Esophagus squamous epithelium (tissue), 5 donors: ENCODE results near the gene LGMN. TPM values are rescaled to one million over a fixed set of nuclear protein-coding genes. Genes with fewer than 3 reads are reported as not detected.

Experiments used
- DNase-seq: peaks from one replicate; lab custom pipeline; 2025; lab: John Stamatoyannopoulos, UW
- H3K27ac ChIP-seq, 4 donors: fragments of 200-600 bp; sonication (generic); one replicate each; pipeline ENCODE4 v1.5.1; 2016 to 2019; ENCODE audit warnings: mild to moderate bottlenecking in 1 of 4
- H3K27me3 ChIP-seq, 4 donors: fragments of 200-600 bp; sonication (generic); 1 replicate in 3 of 4; 2 replicates in 1 of 4; pipeline versions ENCODE4 v1.5.1 to v1.6.0; 2017 to 2021; ENCODE audit warnings: antibody characterized with exemption in 1 of 4
- H3K36me3 ChIP-seq, 3 donors: fragments of 200-600 bp; sonication (generic); one replicate each; pipeline ENCODE4 v1.5.1; 2016 to 2019
- H3K4me1 ChIP-seq, 3 donors: fragments of 200-600 bp; sonication (generic); one replicate each; pipeline ENCODE4 v1.5.1; 2017 to 2019
- H3K4me3 ChIP-seq, 4 donors: fragments of 200-600 bp; sonication (generic); 1 replicate in 3 of 4; 2 replicates in 1 of 4; pipeline ENCODE4 v1.5.1; 2016 to 2019; ENCODE audit warnings: mild to moderate bottlenecking in 2 of 4, moderate library complexity in 1 of 4
- H3K9me3 ChIP-seq, 3 donors: fragments of 200-600 bp; sonication (generic); one replicate each; pipeline ENCODE4 v1.5.1; 2016 to 2019
- POLR2A ChIP-seq, 4 donors: fragments of 450-650 bp; IDR thresholded peaks; one replicate each; pipeline ENCODE4 v1.6.1; 2017; ENCODE audit warnings: antibody characterized with exemption in 4 of 4, mild to moderate bottlenecking in 4 of 4, moderate library complexity in 3 of 4
- WGBS, 2 donors: methylation state at CpG; one replicate each; pipeline ENCODE4 v1.1.5; 2018; 5-methylcytosine and 5-hydroxymethylcytosine counted together
- intact Hi-C: fragments of 100-400 bp; cut with DNase I; formaldehyde crosslinking; loops from one replicate; pipeline ENCODE4 v1.15.0; 2022
- total RNA-seq, 4 donors: library from RNA; depleted of rRNA; stranded (reverse); fragments of >200 nt; gene quantifications; one replicate each; pipeline ENCODE4 v1.1.0, GENCODE V29; 2016
- TF ChIP-seq, protein P1 (sequence below), 6 experiments: fragments of 450-650 bp in 4 of 6; fragments of 200-600 bp in 2 of 6; sonication (generic) in 2 of 6; IDR thresholded peaks; one replicate each; pipeline ENCODE4 v1.5.1; 2016 to 2019; ENCODE audit warnings: antibody characterized with exemption in 6 of 6, mild to moderate bottlenecking in 4 of 6, moderate library complexity in 4 of 6
- donor health status: DM: yes; HTN: yes; CAD: no.

LGMN gene
- total RNA-seq, 4 donors from 2014 or later: 42.6 to 107 (median 70.8) TPM

DNA sequence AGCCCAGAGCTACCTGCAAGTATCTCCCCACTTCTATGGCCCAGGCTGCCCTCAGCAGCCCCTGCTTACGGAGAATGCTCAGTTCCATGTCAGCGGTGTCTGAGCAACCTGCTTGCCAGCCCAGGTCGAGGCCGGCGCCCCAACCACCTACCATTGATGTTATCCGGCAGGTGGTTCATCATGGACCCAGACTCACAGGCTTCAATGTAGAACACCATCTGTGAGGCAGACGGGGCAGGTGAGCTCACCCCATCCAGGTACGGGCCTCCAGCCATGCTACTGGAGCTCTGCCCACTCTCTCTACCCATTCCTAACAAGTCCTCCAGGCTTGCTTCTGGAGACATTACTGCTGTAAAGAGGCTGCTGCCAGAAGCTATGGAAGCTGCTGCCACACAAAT, 35.8 kb downstream of the LGMN start:
- H3K36me3 ChIP-seq: peaks cover 0 to 80% (median 11%) of the 10 kb centered on the region in 3 donors
- no peaks in the 10 kb centered on the region for H3K4me1 ChIP-seq
- no peaks in the 10 kb centered on the region for H3K9me3 ChIP-seq
- no peak overlapping the region for H3K4me3 ChIP-seq
- H3K27ac ChIP-seq: no peak overlapping the region
- TF ChIP-seq, protein P1, sequence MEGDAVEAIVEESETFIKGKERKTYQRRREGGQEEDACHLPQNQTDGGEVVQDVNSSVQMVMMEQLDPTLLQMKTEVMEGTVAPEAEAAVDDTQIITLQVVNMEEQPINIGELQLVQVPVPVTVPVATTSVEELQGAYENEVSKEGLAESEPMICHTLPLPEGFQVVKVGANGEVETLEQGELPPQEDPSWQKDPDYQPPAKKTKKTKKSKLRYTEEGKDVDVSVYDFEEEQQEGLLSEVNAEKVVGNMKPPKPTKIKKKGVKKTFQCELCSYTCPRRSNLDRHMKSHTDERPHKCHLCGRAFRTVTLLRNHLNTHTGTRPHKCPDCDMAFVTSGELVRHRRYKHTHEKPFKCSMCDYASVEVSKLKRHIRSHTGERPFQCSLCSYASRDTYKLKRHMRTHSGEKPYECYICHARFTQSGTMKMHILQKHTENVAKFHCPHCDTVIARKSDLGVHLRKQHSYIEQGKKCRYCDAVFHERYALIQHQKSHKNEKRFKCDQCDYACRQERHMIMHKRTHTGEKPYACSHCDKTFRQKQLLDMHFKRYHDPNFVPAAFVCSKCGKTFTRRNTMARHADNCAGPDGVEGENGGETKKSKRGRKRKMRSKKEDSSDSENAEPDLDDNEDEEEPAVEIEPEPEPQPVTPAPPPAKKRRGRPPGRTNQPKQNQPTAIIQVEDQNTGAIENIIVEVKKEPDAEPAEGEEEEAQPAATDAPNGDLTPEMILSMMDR (IDR thresholded peaks at IDR 0.05): no peak
- TF ChIP-seq POLR2A (IDR thresholded peaks at IDR 0.05): no peak
- intact Hi-C loops: loop anchor here (10.0 kb wide), 1 partner anchor 72 kb away; no protein-coding TSS in a partner anchor
- no peak for DNase-seq
- H3K27me3 ChIP-seq: no peaks in the 10 kb centered on the region
- WGBS, 2 donors: 96 to 98% methylated on average over 6 to 7 of the region's 8 CpGs

- TF ChIP-seq, protein P1 (IDR thresholded peaks at IDR 0.05): no peak
- no peak for TF ChIP-seq POLR2A (IDR thresholded peaks at IDR 0.05)
- Histone ChIP-seq H3K4me1 (no peaks in the 10 kb centered on the region), H3K27ac (no peak overlapping the region), H3K4me3 (no peak overlapping the region), H3K9me3 (no peaks in the 10 kb centered on the region), H3K36me3 (peaks cover 0 to 85% (median 11%) of the 10 kb centered on the region in 3 donors), H3K27me3 (no peaks in the 10 kb centered on the region)
- DNase-seq: no peak
- intact Hi-C loops: loop anchor here (10.0 kb wide), 1 partner anchor 73 kb away; no protein-coding TSS in a partner anchor
- 94% methylated on average over 7 of the region's 7 CpGs for WGBS, 2 donors
Measured at GRCh38 chr14:92711976-92712653, 36.3 kb downstream of the LGMN start.

GRCh38 chr14:92710001-92710341, 38.5 kb downstream of the LGMN start:
- Histone ChIP-seq H3K36me3 (peaks cover 0 to 93% (median 20%) of the 10 kb centered on the region in 3 donors), H3K27me3 (no peaks in the 10 kb centered on the region), H3K4me3 (no peak overlapping the region), H3K4me1 (no peaks in the 10 kb centered on the region), H3K9me3 (no peaks in the 10 kb centered on the region), H3K27ac (no peak overlapping the region)
- intact Hi-C loops: loop anchor here (10.0 kb wide), 1 partner anchor 75 kb away; no protein-coding TSS in a partner anchor
- DNase-seq: no peak
- TF ChIP-seq, protein P1 (IDR thresholded peaks at IDR 0.05): no peak
- no peak for TF ChIP-seq POLR2A (IDR thresholded peaks at IDR 0.05)
- WGBS, 2 donors: 65 to 81% methylated on average over 2 of the region's 5 CpGs

DNA sequence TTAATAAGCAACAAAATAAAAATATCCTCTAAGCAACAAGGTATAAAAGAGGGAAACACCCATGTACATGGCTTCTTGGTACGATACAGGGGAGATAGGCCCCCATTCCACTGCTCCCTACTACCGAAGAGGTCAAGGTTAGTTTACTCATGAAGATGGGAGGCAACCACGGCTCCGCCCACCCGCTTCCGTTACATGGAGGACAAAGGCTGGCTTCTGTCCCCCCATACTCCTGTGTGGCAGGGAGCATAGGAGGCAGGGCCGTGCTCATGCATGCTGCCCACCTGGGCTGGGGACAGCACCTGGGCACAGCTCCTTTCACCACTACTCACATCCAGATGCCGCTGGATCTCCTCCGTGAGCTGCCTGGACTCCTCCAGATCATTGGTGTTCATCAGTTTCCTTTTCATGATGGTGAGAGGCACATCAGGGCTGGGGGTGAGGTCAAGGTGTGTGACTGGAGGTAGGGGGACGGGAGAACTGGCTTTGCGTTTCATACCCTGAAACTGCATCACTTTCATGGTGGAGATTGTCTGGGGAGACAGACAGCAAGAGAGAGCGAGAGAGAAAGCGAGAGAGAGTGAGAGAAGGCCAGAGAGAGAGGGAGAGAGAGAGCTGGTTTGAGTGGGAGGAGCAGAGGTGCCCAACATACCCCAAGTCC, 39.0 kb downstream of the LGMN start:
- 89 to 90% methylated on average over 11 to 13 of the region's 13 CpGs for WGBS, 2 donors
- Histone ChIP-seq H3K27me3 (no peaks in the 10 kb centered on the region), H3K4me1 (no peaks in the 10 kb centered on the region), H3K27ac (no peak overlapping the region), H3K36me3 (peaks cover 0 to 95% (median 20%) of the 10 kb centered on the region in 3 donors), H3K4me3 (no peak overlapping the region), H3K9me3 (no peaks in the 10 kb centered on the region)
- no peak for DNase-seq
- intact Hi-C loops: no loop called here
- TF ChIP-seq POLR2A (IDR thresholded peaks at IDR 0.05): no peak
- TF ChIP-seq, protein P1 (IDR thresholded peaks at IDR 0.05): no peak

DNA sequence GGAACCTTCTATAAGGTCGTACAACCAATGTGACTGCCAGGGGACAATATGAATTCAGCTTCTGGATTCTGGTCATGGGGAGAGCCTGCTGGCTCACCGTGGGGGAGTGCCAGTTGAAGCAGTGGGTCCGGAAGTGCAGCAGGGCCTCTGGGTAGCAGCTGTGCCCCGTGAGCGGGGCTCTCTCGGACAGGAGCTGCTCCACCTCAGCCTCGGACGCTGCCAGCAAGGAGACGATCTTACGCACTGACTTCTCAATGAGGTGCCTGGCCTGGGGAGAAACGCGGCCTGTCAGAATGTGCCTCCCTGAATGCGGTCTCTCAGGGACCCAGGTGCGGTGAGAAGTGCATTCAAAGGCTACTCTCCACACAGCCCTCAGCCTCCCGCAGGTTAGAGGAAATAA, 42.0 kb downstream of the LGMN start:
- Histone ChIP-seq H3K27ac (no peak overlapping the region), H3K4me1 (no peaks in the 10 kb centered on the region), H3K9me3 (no peaks in the 10 kb centered on the region), H3K36me3 (peaks cover 0 to 86% (median 13%) of the 10 kb centered on the region in 3 donors), H3K4me3 (no peak overlapping the region), H3K27me3 (no peaks in the 10 kb centered on the region)
- intact Hi-C loops: no loop called here
- 77 to 90% methylated on average over 4 to 8 of the region's 15 CpGs for WGBS, 2 donors
- no peak for TF ChIP-seq POLR2A (IDR thresholded peaks at IDR 0.05)
- TF ChIP-seq, protein P1 (IDR thresholded peaks at IDR 0.05): no peak
- DNase-seq: no peak
